HG02852 (cell line): ENCODE results near the gene MAPK7.
A peak's percentile ranks its signal among the peaks of the same experiment; 100 is the strongest.

Experiments
- ATAC-seq: cut with Tn5 transposase; IDR thresholded peaks from one replicate; pipeline ENCODE4 v1.9.1; 2021; ENCODE audit warnings: mild to moderate bottlenecking, moderate library complexity; ENCODE audit not compliant: unreplicated experiment

The MAPK7 gene

GRCh38 chr17:19377602-19378415 is 489 bp upstream of the MAPK7 start:
- ATAC-seq, result peak; percentile 92

DNA sequence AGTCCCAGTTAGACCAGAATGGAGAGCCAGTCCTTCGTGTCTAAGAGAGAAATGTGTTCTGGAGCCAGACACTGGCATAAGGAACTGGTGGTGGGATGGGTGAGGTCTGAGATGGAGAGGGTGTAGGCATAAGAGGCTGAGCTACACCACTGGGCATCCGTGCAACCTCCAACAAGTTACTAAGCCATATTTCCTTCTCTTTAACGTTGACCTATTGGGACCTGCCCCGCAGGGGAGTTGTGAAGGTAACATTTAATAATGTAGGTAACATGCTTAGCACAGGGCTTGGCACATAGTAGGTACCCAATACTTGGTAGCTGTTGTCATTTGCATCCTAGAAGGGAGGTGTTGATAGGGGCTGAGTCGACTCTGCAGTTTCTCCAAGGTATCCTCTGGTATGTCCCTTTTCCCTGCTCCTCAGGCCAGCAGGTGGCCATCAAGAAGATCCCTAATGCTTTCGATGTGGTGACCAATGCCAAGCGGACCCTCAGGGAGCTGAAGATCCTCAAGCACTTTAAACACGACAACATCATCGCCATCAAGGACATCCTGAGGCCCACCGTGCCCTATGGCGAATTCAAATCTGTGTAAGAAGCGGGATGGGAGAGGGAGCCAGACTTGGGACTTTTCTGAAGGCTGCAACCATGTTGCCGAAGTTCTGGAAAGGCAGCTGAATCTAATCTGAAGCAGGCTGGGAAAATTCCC is 1.2 kb downstream of the MAPK7 start:
- ATAC-seq, result no peak

- ATAC-seq, result no peak
Measured at GRCh38 chr17:19380481-19381301, 2.4 kb downstream of the MAPK7 start.

- no peak for ATAC-seq
Measured at GRCh38 chr17:19381361-19381740, 3.1 kb downstream of the MAPK7 start.

DNA sequence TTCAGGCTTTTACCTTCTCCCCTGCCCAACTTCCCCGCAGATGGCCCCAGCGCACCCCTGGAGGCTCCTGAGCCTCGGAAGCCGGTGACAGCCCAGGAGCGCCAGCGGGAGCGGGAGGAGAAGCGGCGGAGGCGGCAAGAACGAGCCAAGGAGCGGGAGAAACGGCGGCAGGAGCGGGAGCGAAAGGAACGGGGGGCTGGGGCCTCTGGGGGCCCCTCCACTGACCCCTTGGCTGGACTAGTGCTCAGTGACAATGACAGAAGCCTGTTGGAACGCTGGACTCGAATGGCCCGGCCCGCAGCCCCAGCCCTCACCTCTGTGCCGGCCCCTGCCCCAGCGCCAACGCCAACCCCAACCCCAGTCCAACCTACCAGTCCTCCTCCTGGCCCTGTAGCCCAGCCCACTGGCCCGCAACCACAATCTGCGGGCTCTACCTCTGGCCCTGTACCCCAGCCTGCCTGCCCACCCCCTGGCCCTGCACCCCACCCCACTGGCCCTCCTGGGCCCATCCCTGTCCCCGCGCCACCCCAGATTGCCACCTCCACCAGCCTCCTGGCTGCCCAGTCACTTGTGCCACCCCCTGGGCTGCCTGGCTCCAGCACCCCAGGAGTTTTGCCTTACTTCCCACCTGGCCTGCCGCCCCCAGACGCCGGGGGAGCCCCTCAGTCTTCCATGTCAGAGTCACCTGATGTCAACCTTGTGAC is 3.6 kb downstream of the MAPK7 start:
- ATAC-seq, result no peak

DNA sequence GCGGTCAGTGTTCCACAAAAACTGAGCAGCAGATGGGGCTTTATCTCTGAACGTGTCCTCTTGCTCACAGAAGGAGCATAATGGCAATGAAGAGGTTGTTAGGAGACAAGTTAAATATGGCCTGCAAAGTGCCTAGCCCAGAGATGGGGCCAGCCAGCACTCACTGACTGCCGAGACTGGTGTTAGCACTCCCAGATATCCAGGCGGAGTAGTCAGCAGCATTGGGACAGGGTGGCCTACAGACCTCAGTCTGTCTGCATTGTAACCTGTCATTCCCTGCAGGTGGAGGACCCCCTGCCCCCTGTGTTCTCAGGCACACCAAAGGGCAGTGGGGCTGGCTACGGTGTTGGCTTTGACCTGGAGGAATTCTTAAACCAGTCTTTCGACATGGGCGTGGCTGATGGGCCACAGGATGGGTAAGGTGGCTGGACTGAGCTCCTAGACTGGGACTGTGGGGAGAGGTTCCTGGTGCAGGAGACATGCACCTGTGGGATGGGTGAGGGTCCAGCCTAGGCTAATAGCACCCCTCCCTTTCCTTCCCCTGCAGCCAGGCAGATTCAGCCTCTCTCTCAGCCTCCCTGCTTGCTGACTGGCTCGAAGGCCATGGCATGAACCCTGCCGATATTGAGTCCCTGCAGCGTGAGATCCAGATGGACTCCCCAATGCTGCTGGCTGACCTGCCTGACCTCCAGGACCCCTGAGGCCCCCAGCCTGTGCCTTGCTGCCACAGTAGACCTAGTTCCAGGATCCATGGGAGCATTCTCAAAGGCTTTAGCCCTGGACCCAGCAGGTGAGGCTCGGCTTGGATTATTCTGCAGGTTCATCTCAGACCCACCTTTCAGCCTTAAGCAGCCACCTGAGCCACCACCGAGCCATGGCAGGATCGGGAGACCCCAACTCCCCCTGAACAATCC is 4.5 kb downstream of the MAPK7 start:
- no peak for ATAC-seq

GRCh38 chr17:19383681-19384470 is 5.6 kb downstream of the MAPK7 start:
- ATAC-seq, result no peak

DNA sequence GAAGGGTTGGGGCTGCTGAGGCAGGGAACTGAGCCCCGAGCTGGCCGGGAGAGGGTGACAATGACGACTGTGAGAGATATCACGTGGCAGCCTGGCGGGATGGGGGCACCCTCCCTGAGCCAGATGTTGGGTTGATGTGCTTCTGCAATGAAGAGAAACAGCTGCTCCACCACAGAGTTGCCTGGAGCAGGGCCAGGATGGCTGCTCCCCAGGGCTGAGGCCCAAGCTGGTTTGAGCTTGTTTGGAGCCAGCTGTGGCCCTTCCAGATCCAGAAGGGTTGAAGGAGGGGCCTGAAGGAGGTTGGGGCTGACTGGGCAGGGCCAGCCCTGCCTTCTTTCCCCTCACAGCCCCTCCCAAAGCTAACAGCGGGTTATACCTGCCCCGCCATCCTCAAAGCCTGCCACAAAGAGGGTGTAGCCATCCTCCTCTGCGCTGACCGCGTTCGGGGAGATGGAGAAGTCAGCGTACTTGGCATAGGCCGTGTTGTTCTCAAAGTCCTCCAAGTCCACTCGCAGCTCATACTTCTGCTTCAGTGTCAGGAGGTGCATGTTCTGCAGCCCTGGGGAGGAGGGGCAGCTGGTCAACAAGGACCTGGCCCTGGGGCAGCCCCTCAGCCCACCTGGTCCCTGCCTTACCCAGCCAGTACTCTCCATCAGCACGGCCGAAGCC is 6.6 kb downstream of the MAPK7 start:
- ATAC-seq, result no peak

DNA sequence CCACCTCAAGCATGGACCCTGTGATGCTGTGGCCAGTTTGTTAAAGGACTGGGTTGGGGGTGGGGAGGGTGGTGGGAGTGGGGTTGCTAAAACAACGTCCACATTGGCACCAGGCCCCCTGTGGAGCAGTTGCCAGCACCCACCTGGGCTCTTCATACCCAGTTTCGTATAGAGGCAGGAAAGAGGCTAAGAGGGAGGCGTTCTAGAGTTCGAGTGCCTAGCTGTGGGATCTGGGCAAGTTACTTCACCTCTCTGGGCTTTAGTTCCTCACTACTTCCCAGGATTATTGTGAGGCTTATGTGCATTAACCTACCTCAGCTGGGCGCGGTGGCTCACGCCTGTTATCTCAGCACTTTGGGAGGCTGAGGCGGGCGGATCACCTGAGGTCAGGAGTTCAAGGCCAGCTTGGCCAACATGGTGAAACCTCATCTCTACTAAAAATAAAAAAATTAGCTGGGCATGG is 7.3 kb downstream of the MAPK7 start:
- ATAC-seq, result no peak

DNA sequence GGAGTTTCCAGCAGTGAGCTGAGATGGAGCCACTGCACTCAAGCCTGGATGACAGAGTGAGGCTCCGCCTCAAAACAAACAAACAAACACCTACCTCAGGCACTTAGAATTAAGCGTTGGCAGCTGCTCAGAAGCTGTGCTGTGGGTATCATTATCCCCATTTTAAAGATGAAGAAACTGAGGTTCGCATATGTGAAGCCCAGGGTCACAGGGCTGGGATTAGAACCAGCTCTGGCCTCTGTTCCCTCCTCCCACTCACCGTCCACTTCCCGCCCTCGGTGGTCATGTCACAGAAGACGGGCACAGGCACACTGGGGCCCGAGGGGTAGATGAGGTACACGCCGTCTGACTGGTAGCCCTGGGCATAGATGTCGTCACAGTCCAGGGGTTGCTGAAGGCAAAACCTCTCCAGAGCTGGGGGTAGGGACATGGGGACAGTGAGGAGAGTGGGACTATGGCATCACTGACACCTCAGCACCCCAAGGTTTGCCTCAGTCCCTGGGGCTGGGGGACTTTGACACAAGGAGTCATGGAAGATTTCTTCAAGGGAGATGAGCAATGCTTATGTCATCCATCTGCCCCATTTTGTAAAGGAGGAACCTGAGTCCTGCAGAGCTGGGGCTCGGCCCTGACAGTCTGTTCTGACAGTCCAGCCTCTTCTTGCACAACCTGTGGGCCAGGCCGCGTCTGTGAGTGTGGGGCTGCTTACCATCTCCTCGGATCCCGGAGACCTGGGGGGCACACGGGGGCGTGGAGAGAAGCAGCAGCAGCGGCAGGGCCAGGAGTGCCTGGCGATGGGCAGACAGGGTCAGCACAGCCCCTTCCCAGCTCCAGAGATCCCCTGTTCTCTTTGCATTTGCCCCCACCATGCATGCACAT is 8.0 kb downstream of the MAPK7 start:
- ATAC-seq, result no peak

- ATAC-seq, result no peak
Measured at GRCh38 chr17:19386974-19387920, 8.9 kb downstream of the MAPK7 start, which contains the start of gene MFAP4. Gene MFAP4, minus strand, starts transcription at chr17:19387190. Its CDS starts 35 bp downstream, at chr17:19387155.

DNA sequence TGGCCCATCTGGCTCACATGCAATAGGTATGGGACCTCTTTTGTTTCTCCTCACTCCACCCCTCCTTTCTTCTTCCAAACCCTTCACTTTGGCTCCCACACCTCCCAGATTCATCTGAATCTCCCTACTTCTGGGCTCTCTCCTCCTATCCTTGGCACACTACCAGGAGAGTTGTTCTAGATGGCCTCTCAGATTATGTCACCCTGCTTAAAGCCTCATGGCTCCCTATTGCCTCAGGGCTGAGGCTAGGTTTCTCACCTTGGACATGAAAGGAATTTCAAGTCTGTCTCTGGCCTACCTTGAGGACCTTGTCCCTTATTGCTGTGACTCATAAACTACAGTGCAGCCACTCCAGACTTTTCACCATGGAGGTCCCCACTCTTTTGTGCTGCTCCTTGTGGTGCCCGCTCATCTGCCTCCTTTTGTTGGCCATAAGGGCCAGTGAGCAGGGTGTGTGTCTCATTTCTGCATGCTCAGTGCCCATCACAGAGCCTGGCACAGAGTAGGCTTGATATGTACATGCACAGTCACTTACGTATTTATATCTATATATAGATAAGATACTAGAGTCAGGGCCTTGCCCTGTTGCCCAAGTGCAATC is 9.7 kb downstream of the MAPK7 start:
- ATAC-seq, result no peak

DNA sequence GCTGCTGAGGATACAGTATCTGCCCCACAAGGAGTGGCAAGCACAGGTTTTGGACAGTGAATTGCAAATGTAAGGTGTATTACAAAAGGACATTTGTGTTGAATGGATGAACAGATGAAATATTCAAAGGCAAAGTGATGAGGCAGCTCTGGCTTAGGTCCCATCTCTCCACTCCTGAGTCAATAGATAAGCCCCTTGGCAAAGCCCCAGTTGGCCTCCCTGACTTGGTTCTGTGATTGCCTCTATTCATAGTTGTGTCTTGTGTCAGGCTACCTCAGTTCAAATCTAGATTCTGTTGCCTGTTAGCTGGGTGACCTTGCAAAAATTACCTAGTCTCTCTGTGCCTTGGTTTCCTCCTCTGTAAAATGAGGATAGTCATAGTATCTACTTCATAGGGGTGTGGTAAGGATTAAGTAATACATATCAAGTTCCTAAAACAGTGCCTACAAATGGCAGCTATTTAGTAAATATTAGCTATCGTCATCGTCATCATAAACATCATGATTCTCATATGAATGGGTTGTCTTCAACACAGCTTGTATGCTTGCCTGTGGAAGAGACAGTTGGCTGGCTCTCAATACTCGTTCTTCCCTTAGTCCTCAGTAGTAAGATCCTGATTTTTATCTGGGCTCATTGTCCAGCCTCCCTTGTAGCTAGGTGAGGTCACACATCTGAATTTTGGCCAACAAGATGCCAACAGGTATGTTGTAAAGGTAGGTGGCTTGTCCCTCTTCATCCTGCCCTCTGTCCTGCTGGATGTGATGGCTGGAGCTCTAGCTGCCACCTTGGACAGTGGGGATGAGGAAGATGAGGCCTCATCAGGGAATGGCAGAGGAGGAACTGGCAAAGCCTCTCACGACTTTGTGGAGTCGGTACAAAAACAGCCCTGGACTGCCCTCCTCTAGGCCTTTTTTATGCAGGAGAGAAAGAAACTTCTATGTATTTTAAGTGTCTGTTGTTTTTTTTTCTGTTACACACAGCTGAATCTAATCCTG is 10.8 kb downstream of the MAPK7 start:
- ATAC-seq, result no peak

- ATAC-seq, result no peak
Measured at GRCh38 chr17:19390951-19391350, 12.7 kb downstream of the MAPK7 start.

DNA sequence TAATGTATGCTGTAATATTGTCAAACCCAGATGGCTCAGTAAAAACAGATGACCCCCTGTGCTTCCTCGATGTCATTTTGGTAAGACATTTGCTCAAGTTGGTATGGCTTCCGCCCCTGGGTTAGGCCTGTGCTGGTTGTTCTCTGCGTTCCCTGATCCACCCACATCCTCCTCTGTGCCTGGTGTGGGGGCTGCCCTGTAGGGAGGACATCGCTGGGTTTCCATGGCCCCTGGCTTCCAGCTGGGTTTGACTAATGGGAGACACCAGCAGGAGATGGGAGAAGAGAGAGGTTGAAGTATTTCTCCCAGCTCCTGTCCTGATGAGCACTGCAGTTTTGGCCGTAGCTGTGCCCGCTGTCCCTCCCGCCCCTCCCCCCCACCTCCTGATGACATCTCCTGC is 13.1 kb downstream of the MAPK7 start:
- no peak for ATAC-seq
